Measurements from ENCODE around the gene FRYL. TPM values are rescaled to one million over a fixed set of nuclear protein-coding genes. Genes with fewer than 3 reads are reported as not detected.
"Not testable (repeated sequence)": the region's sequence is repeated elsewhere in the genome, so short reads cannot be mapped to it uniquely, and the experiment has no call there.

The FRYL gene
- total and polyA plus RNA-seq, 5 donors from 2014 or later: 27.5 to 135 (median 34.0) TPM

DNA sequence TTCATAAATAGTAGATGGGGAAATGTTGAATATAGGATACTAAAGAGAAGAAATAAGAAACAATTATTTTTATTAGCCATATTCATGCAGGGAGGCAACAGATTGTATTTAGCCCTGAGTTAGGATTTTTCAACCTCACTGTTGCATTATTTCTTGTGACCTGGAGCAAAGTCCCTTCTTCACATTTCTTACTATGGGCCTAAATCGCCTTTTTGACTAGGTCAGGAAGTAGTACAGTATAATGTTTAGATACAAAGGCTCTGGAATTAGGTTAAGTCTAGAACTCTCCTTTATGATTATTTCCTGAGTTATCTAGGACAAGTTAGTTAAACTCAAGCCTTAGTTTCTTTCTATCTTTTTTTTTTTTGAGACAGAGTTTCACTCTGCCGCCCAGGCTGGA is 88.0 kb downstream of the FRYL start:
- Mint-ChIP-seq H3K4me1 (peaks cover 36 to 66% (median 38%) of the 10 kb centered on the region in 4 donors), H3K4me3 (no peak overlapping the region), H3K27me3 (no peaks in the 10 kb centered on the region), H3K36me3 (peaks cover 11% of the 10 kb centered on the region), H3K27ac (no peak overlapping the region), H3K9me3 (peaks cover 0 to 2% (median 0%) of the 10 kb centered on the region in 7 donors)
- Histone ChIP-seq H3K4me1 (ENCODE audit: control insufficient read depth, insufficient read depth, low read length, poor library complexity, severe bottlenecking) (no peaks in the 10 kb centered on the region), H3K27ac (ENCODE audit: insufficient read depth, low read length, poor library complexity, severe bottlenecking) (no peak overlapping the region), H3K9me3 (ENCODE audit: control insufficient read depth in 2 of 2, low read length in 2 of 2) (no peaks in the 10 kb centered on the region), H3K36me3 (ENCODE audit: control insufficient read depth, insufficient read depth, low read length) (no peaks in the 10 kb centered on the region), H3K4me3 (ENCODE audit: low read depth, low read length) (no peak overlapping the region), H3K27me3 (ENCODE audit: control insufficient read depth, insufficient read depth, low read length) (no peaks in the 10 kb centered on the region)
- DNase-seq (no peak), ATAC-seq (ENCODE audit: low read depth in 2 of 2) (no peak)

DNA sequence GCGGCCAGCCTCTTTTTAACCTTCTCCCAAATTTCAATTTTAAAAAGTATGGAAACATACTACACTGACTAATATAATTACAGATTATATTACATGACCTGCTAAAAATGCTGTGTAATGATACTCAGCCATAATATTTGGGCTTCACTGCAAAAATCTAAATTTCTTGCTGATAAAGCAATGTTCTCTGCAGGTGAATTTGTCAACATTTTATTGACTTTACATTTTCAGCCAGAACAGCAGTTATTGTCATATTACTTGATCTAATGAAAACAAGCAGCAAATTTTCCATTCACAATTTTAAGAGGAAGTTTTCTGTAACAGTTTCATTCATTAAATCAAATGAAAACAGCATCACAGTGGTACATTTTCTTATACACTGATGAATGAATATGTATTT is 91.1 kb downstream of the FRYL start:
- Histone ChIP-seq H3K36me3 (ENCODE audit: control insufficient read depth, insufficient read depth, low read length) (no peaks in the 10 kb centered on the region), H3K4me3 (ENCODE audit: low read depth, low read length) (no peak overlapping the region), H3K9me3 (ENCODE audit: control insufficient read depth in 2 of 2, low read length in 2 of 2) (no peaks in the 10 kb centered on the region), H3K27ac (ENCODE audit: insufficient read depth, low read length, poor library complexity, severe bottlenecking) (no peak overlapping the region), H3K4me1 (ENCODE audit: control insufficient read depth, insufficient read depth, low read length, poor library complexity, severe bottlenecking) (no peaks in the 10 kb centered on the region), H3K27me3 (ENCODE audit: control insufficient read depth, insufficient read depth, low read length) (no peaks in the 10 kb centered on the region)
- no peak for DNase-seq
- H3K27me3 Mint-ChIP-seq: no peaks in the 10 kb centered on the region
- no peaks in the 10 kb centered on the region for H3K36me3 Mint-ChIP-seq
- no peak overlapping the region for H3K4me3 Mint-ChIP-seq
- no peak for ATAC-seq (ENCODE audit: low read depth in 2 of 2)
- peaks cover 27 to 64% (median 44%) of the 10 kb centered on the region in 4 donors for H3K4me1 Mint-ChIP-seq
- H3K9me3 Mint-ChIP-seq: no peaks in the 10 kb centered on the region
- no peak overlapping the region for H3K27ac Mint-ChIP-seq

DNA sequence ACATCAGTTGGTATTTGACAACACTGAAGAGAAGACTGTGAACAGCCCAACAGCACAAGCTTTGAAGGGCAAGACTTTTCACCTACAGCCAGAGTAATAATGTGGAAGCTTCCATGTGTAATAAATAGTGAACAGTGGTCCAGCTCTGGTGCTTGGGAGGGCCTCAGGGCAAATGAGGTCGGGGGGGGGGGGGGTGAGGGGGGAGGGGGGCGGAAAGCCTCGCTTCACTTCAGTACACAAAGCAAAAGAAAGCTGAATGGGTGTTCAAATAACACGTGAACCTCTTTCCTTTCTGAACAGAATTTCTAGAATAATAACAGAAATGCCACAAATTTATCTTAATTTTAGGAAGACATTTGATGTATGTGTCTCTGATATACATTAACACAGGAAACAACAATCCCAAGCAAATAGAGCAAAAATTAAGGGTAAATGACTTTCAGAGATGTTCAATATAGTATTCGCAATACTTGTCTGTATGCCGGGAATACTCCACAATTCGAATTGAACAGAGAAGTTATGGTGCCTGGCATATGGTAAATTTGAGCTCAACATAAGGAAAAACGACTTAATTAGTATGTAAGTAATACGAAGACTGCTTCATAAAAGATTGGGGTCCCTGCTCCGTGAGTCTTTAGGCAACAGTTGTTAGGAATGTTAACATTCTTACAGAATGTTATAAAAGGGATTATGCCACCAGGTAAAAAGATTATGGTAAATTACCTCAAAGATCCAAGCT is 92.6 kb downstream of the FRYL start:
- H3K4me1 ChIP-seq (ENCODE audit: control insufficient read depth, insufficient read depth, low read length, poor library complexity, severe bottlenecking): no peaks in the 10 kb centered on the region
- DNase-seq (no peak), ATAC-seq (ENCODE audit: low read depth in 2 of 2) (no peak)
- Mint-ChIP-seq H3K4me3 (no peak overlapping the region), H3K27me3 (no peaks in the 10 kb centered on the region), H3K9me3 (no peaks in the 10 kb centered on the region), H3K36me3 (peaks cover 9% of the 10 kb centered on the region), H3K27ac (no peak overlapping the region), H3K4me1 (peaks cover 33 to 62% (median 50%) of the 10 kb centered on the region in 4 donors)
- no peaks in the 10 kb centered on the region for H3K36me3 ChIP-seq (ENCODE audit: control insufficient read depth, insufficient read depth, low read length)
- no peak overlapping the region for H3K4me3 ChIP-seq (ENCODE audit: low read depth, low read length)
- no peak overlapping the region for H3K27ac ChIP-seq (ENCODE audit: insufficient read depth, low read length, poor library complexity, severe bottlenecking)
- H3K27me3 ChIP-seq (ENCODE audit: control insufficient read depth, insufficient read depth, low read length): no peaks in the 10 kb centered on the region
- no peaks in the 10 kb centered on the region for H3K9me3 ChIP-seq (ENCODE audit: control insufficient read depth in 2 of 2, low read length in 2 of 2)

DNA sequence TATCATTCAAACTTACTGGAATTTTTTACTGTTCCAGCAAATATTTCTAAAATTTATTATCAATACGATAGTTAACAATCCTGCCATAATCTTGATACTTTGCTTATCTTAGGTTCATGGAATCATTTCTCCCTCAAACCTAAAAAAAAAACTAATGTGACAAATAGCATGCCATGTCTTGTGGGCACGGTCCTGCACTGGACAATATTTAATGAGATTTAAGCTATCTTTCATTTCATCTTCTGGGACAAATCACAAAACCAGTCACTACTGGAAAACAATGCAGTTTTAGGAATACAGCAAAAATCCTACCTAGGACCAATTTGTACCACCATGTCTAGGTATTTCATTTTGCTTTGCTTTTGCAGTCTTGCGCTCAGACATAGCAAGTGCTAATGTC is 93.7 kb downstream of the FRYL start:
- Histone ChIP-seq H3K36me3 (ENCODE audit: control insufficient read depth, insufficient read depth, low read length) (no peaks in the 10 kb centered on the region), H3K27me3 (ENCODE audit: control insufficient read depth, insufficient read depth, low read length) (no peaks in the 10 kb centered on the region), H3K27ac (ENCODE audit: insufficient read depth, low read length, poor library complexity, severe bottlenecking) (no peak overlapping the region), H3K4me1 (ENCODE audit: control insufficient read depth, insufficient read depth, low read length, poor library complexity, severe bottlenecking) (peaks cover 7% of the 10 kb centered on the region), H3K4me3 (ENCODE audit: low read depth, low read length) (no peak overlapping the region), H3K9me3 (ENCODE audit: control insufficient read depth in 2 of 2, low read length in 2 of 2) (no peaks in the 10 kb centered on the region)
- peak overlapping the region in 2 of 3 donors; percentile 4 to 53 for H3K27ac Mint-ChIP-seq
- no peaks in the 10 kb centered on the region for H3K9me3 Mint-ChIP-seq
- DNase-seq: no peak
- H3K4me3 Mint-ChIP-seq: no peak overlapping the region
- peaks cover 14% of the 10 kb centered on the region for H3K36me3 Mint-ChIP-seq
- H3K27me3 Mint-ChIP-seq: no peaks in the 10 kb centered on the region
- ATAC-seq (ENCODE audit: low read depth in 2 of 2): no peak
- peaks cover 39 to 63% (median 54%) of the 10 kb centered on the region in 4 donors for H3K4me1 Mint-ChIP-seq

DNA sequence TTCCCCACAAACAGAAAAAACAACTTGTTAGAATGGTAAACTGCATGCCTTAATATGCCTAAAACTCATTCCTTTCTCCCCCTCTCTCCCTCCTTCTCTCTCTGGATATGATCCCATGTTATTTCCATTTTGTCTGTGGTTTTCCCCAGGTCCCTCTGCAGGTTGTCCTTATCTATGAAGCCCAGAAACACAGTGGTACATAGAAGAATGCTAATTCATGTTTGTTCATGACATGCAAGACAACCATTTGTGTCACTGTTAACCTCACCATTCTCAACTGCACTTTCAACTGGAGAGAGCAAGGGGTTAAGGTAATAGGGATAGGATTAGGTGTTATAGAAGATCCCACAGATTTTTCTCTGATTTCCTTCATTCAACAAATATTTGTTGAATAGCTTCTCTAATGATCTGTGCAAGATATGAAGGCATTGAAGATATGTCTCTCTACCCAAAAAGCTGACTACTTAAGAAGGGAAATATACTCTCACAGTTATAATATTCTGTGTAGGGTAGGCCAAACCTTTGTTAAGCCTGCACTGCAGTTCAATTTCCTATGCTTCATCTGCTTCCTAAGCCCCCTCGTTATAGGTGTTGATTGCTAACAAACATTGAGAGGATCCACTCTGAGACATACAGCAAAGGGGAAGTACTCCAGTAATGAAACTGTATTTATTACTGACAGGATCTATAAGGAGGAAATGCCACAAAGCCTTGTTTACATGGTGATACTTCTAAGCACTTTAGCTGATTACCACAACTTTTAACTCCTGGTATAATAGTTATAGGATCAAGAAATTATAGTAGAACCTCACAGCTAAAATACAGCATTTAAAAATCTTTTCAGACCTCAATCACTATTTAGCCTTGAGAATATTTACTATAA is 96.1 kb downstream of the FRYL start:
- H3K4me1 Mint-ChIP-seq: peaks cover 33 to 59% (median 47%) of the 10 kb centered on the region in 4 donors
- Histone ChIP-seq H3K27ac (ENCODE audit: insufficient read depth, low read length, poor library complexity, severe bottlenecking) (no peak overlapping the region), H3K4me1 (ENCODE audit: control insufficient read depth, insufficient read depth, low read length, poor library complexity, severe bottlenecking) (peaks cover 10% of the 10 kb centered on the region), H3K36me3 (ENCODE audit: control insufficient read depth, insufficient read depth, low read length) (no peaks in the 10 kb centered on the region), H3K9me3 (ENCODE audit: control insufficient read depth in 2 of 2, low read length in 2 of 2) (no peaks in the 10 kb centered on the region), H3K4me3 (ENCODE audit: low read depth, low read length) (no peak overlapping the region), H3K27me3 (ENCODE audit: control insufficient read depth, insufficient read depth, low read length) (no peaks in the 10 kb centered on the region)
- H3K27me3 Mint-ChIP-seq: no peaks in the 10 kb centered on the region
- H3K4me3 Mint-ChIP-seq: no peak overlapping the region
- H3K27ac Mint-ChIP-seq: peak overlapping the region in 1 of 3 donors; percentile 6
- ATAC-seq (ENCODE audit: low read depth in 2 of 2) (peak in 1 of 2 donors; percentile 39), DNase-seq (no peak)
- no peaks in the 10 kb centered on the region for H3K9me3 Mint-ChIP-seq
- peaks cover 14% of the 10 kb centered on the region for H3K36me3 Mint-ChIP-seq

DNA sequence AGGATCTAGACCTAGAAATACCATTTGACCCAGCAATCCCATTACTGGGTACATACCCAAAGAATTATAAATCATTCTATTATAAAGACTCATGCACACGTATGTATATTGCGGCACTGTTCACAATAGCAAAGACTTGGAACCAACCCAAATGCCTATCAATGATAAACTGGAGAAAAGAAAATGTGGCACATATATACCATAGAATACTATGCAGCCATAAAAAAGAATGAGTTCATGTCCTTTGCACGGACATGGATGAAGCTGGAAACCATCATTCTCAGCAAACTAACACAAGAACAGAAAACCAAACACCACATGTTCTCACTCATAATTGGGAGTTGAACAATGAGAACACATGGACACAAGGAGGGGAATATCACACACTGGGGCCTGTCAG is 97.2 kb downstream of the FRYL start:
- Mint-ChIP-seq H3K36me3 (peaks cover 17% of the 10 kb centered on the region), H3K4me1 (peaks cover 30 to 55% (median 45%) of the 10 kb centered on the region in 4 donors), H3K27ac (peak overlapping the region in 1 of 3 donors; percentile 49)
- H3K4me3 ChIP-seq (ENCODE audit: low read depth, low read length); H3K9me3 ChIP-seq (ENCODE audit: control insufficient read depth in 2 of 2, low read length in 2 of 2); ATAC-seq (ENCODE audit: low read depth in 2 of 2); H3K9me3 Mint-ChIP-seq; H3K27me3 Mint-ChIP-seq; H3K4me3 Mint-ChIP-seq; H3K27ac ChIP-seq (ENCODE audit: insufficient read depth, low read length, poor library complexity, severe bottlenecking); H3K36me3 ChIP-seq (ENCODE audit: control insufficient read depth, insufficient read depth, low read length); H3K27me3 ChIP-seq (ENCODE audit: control insufficient read depth, insufficient read depth, low read length); DNase-seq: not testable (repeated sequence)
- H3K4me1 ChIP-seq (ENCODE audit: control insufficient read depth, insufficient read depth, low read length, poor library complexity, severe bottlenecking): peaks cover 10% of the 10 kb centered on the region

DNA sequence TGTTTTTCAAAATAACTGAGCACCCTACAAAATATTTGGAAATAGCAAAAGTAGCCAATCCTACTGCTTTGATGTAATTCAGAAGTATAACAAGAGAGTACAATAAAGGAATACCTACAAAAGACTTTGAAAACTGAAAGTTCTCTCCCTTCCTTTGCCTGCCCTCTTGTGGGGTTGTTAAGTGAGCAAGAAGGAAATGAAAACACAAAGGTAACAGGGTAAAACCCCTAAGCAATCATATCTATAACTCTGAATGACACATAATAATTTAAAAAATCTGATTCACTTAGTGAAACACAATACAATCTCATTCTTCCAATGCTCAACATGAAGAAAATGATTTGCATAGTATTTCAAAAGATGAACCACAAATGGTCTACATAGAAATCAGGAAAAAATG is 98.2 kb downstream of the FRYL start:
- H3K4me3 Mint-ChIP-seq: no peak overlapping the region
- H3K9me3 Mint-ChIP-seq: no peaks in the 10 kb centered on the region
- Histone ChIP-seq H3K4me3 (ENCODE audit: low read depth, low read length) (no peak overlapping the region), H3K27me3 (ENCODE audit: control insufficient read depth, insufficient read depth, low read length) (no peaks in the 10 kb centered on the region), H3K9me3 (ENCODE audit: control insufficient read depth in 2 of 2, low read length in 2 of 2) (no peaks in the 10 kb centered on the region), H3K36me3 (ENCODE audit: control insufficient read depth, insufficient read depth, low read length) (no peaks in the 10 kb centered on the region), H3K4me1 (ENCODE audit: control insufficient read depth, insufficient read depth, low read length, poor library complexity, severe bottlenecking) (peaks cover 10% of the 10 kb centered on the region), H3K27ac (ENCODE audit: insufficient read depth, low read length, poor library complexity, severe bottlenecking) (no peak overlapping the region)
- peaks cover 17% of the 10 kb centered on the region for H3K36me3 Mint-ChIP-seq
- peak overlapping the region in 2 of 3 donors; percentile 18 to 45 for H3K27ac Mint-ChIP-seq
- H3K4me1 Mint-ChIP-seq: peaks cover 30 to 49% (median 43%) of the 10 kb centered on the region in 4 donors
- no peaks in the 10 kb centered on the region for H3K27me3 Mint-ChIP-seq
- DNase-seq: peak in 2 of 3 donors; percentile 31 to 67
- ATAC-seq (ENCODE audit: low read depth in 2 of 2): peak; percentile 70
